Lower leg skin (tissue), 3 donors: ENCODE measurements around the gene ZNF436.

ENCODE experiments used
- CTCF ChIP-seq, 3 donors: fragments of 450-650 bp; IDR thresholded peaks; one replicate each; pipeline ENCODE4 v1.5.1; 2016; ENCODE audit warnings: antibody characterized with exemption in 3 of 3, mild to moderate bottlenecking in 3 of 3, moderate library complexity in 2 of 3
- POLR2A ChIP-seq, 2 donors: fragments of 450-650 bp; IDR thresholded peaks; one replicate each; pipeline ENCODE4 v1.6.1; 2016 to 2017; ENCODE audit warnings: antibody characterized with exemption in 2 of 2, mild to moderate bottlenecking in 1 of 2, moderate library complexity in 1 of 2

DNA sequence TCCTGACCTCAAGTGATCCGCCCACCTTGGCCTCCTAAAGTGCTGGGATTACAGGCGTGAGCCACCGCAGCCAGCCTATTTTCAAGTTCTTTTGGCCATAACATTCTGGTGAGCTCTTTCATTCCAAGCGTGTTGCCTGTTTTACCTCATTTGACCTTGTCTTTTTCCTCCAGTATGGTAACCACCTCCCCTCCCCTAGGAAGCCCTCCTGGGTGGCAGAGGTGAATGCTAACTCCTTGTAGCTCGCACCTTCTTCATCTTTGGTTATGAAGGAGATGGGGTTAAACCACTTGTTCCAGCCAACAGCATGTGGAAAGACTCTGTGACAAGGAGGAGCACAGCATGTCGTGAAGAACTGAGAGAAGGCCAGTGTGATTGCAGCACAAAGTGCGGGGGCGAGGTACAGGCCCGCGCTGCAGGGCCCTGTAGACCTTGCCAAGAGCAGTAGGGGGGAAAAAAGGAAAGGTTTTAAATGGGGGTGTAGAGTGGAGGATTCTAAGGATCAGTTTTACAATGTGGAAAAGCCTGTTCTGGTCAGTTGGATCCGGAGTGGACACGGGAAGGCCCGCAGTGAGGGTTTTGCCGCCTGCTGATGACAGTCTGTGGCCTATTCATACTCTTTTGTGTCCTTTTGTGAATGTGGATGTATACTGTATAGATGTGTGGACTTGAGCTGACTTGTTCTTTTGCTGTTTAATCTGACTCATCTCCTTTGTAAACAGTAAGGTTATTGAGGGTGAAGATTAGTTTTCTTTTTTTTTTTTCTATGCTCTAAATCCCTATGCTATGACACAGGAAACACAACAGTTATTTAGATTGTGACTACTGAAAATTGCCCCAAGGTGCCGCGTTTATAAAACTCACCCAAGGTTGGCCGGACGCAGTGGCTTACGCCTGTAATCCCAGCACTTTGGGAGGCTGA lies 7.5 kb upstream of the ZNF436 start:
- TF ChIP-seq CTCF (IDR thresholded peaks at IDR 0.05) (no peak), POLR2A (IDR thresholded peaks at IDR 0.05) (no peak)
